ENCODE measurements around the gene STXBP1.

Gene STXBP1

DNA sequence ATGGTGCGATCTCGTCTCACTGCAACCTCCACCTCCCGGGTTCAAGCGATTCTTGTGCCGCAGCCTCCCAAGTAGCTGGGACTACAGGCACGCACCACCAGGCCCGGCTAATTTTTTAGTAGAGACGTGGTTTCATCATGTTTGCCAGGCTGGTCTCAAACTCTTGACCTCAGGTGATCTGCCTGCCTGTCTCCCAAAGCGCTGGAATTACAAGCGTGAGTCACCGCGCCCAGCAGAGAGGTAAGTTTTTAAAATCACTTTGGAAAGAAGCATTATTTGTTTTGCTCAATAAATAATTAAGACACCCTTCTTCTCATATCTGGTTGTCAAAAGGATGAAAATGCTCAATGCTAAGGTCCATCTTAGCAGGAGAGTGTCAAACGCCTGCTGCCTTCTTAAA lies 48.5 kb upstream of the STXBP1 start:
- H3K4me3 ChIP-seq (ENCODE audit: low read depth in 1 of 2, low read length in 2 of 2) = no peak overlapping the region
- DNase-seq (no peak), ATAC-seq (ENCODE audit: insufficient read depth, low read depth) (no peak)
- no peak overlapping the region for H2AFZ ChIP-seq (ENCODE audit: low read depth, low read length)
- no peak overlapping the region for H3K9ac ChIP-seq (ENCODE audit: low read depth, low read length)
- no peak overlapping the region for H3K4me2 ChIP-seq (ENCODE audit: insufficient read depth, low read length)
- H3K27ac ChIP-seq (ENCODE audit: low read length) = no peak overlapping the region
- TF ChIP-seq EZH2 (IDR thresholded peaks at IDR 0.05; ENCODE audit: borderline replicate concordance, low read depth, low read length, severe bottlenecking) = no peak
- TF ChIP-seq, protein P1, sequence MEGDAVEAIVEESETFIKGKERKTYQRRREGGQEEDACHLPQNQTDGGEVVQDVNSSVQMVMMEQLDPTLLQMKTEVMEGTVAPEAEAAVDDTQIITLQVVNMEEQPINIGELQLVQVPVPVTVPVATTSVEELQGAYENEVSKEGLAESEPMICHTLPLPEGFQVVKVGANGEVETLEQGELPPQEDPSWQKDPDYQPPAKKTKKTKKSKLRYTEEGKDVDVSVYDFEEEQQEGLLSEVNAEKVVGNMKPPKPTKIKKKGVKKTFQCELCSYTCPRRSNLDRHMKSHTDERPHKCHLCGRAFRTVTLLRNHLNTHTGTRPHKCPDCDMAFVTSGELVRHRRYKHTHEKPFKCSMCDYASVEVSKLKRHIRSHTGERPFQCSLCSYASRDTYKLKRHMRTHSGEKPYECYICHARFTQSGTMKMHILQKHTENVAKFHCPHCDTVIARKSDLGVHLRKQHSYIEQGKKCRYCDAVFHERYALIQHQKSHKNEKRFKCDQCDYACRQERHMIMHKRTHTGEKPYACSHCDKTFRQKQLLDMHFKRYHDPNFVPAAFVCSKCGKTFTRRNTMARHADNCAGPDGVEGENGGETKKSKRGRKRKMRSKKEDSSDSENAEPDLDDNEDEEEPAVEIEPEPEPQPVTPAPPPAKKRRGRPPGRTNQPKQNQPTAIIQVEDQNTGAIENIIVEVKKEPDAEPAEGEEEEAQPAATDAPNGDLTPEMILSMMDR (IDR thresholded peaks at IDR 0.05; ENCODE audit: borderline replicate concordance, extremely low read depth, low read length, poor library complexity, severe bottlenecking) = no peak
- no peaks in the 10 kb centered on the region for H3K9me3 ChIP-seq (ENCODE audit: insufficient read depth, low read length, severe bottlenecking)
- H3K79me2 ChIP-seq (ENCODE audit: insufficient read depth, low read length) = no peaks in the 10 kb centered on the region
- H4K20me1 ChIP-seq (ENCODE audit: insufficient read depth, low read length) = no peaks in the 10 kb centered on the region
- no peaks in the 10 kb centered on the region for H3K36me3 ChIP-seq (ENCODE audit: insufficient read depth, low read length)
- H3K27me3 ChIP-seq (ENCODE audit: insufficient read depth, low read length, poor library complexity) = no peaks in the 10 kb centered on the region
- H3K4me1 ChIP-seq (ENCODE audit: insufficient read depth, low read length) = no peaks in the 10 kb centered on the region

DNA sequence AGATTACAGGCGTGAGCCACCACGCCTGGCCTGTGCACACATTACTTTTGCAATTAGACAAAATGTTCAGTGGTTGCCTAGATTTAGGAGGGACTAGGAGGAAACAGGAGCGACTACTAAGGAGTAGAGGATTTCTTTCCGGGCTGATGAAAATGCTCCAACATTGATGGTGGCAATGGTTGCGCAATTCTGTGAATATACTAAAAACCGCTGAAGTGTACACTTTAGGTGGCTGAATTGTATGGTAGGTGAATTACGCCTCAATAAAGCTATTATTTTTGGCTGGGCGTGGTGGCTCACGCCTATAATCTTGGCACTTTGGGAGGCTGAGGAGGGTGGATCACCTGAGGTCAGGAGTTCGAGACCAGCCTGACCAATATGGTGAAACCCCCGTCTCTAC lies 46.8 kb upstream of the STXBP1 start:
- no peaks in the 10 kb centered on the region for H3K79me2 ChIP-seq (ENCODE audit: insufficient read depth, low read length)
- H3K27me3 ChIP-seq (ENCODE audit: insufficient read depth, low read length, poor library complexity) = no peaks in the 10 kb centered on the region
- no peaks in the 10 kb centered on the region for H3K9me3 ChIP-seq (ENCODE audit: insufficient read depth, low read length, severe bottlenecking)
- H4K20me1 ChIP-seq (ENCODE audit: insufficient read depth, low read length) = no peaks in the 10 kb centered on the region
- H2AFZ ChIP-seq (ENCODE audit: low read depth, low read length) = no peak overlapping the region
- H3K4me1 ChIP-seq (ENCODE audit: insufficient read depth, low read length) = peaks cover 11% of the 10 kb centered on the region
- DNase-seq = no peak
- H3K36me3 ChIP-seq (ENCODE audit: insufficient read depth, low read length) = no peaks in the 10 kb centered on the region
- no peak for ATAC-seq (ENCODE audit: insufficient read depth, low read depth)
- no peak overlapping the region for H3K9ac ChIP-seq (ENCODE audit: low read depth, low read length)
- H3K27ac ChIP-seq (ENCODE audit: low read length) = no peak overlapping the region
- H3K4me3 ChIP-seq (ENCODE audit: low read depth in 1 of 2, low read length in 2 of 2) = no peak overlapping the region
- no peak overlapping the region for H3K4me2 ChIP-seq (ENCODE audit: insufficient read depth, low read length)
- TF ChIP-seq, protein P1 (IDR thresholded peaks at IDR 0.05; ENCODE audit: borderline replicate concordance, extremely low read depth, low read length, poor library complexity, severe bottlenecking) = no peak
- no peak for TF ChIP-seq EZH2 (IDR thresholded peaks at IDR 0.05; ENCODE audit: borderline replicate concordance, low read depth, low read length, severe bottlenecking)

DNA sequence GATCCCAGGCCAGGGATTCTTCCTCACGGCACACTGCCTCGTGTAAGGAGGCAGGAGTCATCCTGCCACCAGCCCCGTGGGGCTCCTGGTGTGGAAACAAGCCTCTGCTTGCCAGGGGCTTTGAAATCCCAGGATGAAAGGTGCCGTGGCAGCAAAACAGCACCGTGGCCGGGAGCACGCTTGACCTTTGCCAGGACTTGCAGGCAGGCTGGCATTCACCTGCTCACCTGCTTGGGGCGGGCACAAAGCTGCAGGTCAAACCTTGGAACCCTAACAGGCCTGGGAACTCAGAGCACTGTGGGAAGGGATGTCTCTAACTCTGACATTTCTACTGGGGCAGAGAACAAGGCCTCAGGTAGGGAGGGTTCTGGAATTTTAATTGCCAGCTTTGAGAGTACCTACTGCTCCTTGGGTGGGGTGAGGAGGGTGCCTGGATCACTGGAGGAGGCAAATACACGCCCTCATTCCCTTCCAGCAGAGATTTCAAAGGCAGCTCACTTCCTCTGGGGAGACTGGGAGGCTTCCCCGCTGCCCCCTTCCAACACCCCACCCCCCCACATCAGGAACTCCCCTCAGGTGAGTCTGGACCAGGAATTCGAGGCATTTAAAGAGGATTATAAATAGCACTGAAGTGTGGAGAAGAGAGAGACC lies 45.6 kb upstream of the STXBP1 start:
- Histone ChIP-seq H3K27ac (ENCODE audit: low read length) (no peak overlapping the region), H3K4me3 (ENCODE audit: low read depth in 1 of 2, low read length in 2 of 2) (no peak overlapping the region), H3K9me3 (ENCODE audit: insufficient read depth, low read length, severe bottlenecking) (no peaks in the 10 kb centered on the region), H3K4me1 (ENCODE audit: insufficient read depth, low read length) (peaks cover 11% of the 10 kb centered on the region), H2AFZ (ENCODE audit: low read depth, low read length) (no peak overlapping the region), H3K4me2 (ENCODE audit: insufficient read depth, low read length) (no peak overlapping the region), H4K20me1 (ENCODE audit: insufficient read depth, low read length) (no peaks in the 10 kb centered on the region), H3K27me3 (ENCODE audit: insufficient read depth, low read length, poor library complexity) (no peaks in the 10 kb centered on the region), H3K9ac (ENCODE audit: low read depth, low read length) (no peak overlapping the region), H3K36me3 (ENCODE audit: insufficient read depth, low read length) (no peaks in the 10 kb centered on the region), H3K79me2 (ENCODE audit: insufficient read depth, low read length) (no peaks in the 10 kb centered on the region)
- ATAC-seq (ENCODE audit: insufficient read depth, low read depth) = no peak
- TF ChIP-seq EZH2 (IDR thresholded peaks at IDR 0.05; ENCODE audit: borderline replicate concordance, low read depth, low read length, severe bottlenecking) = no peak
- TF ChIP-seq, protein P1 (IDR thresholded peaks at IDR 0.05; ENCODE audit: borderline replicate concordance, extremely low read depth, low read length, poor library complexity, severe bottlenecking) = no peak
- no peak for DNase-seq

Measured in DND-41 (cell line).